Endothelial cell of umbilical vein (primary cell): ENCODE results near the gene SART1. TPM values are rescaled to one million over a fixed set of nuclear protein-coding genes. Genes with fewer than 3 reads are reported as not detected.

ENCODE experiments used
- BruUV-seq: library from RNA; stranded (reverse); fragments of 400-500 nt; replicated peaks from 2 replicates; lab custom pipeline; 2021; lab: Mats Ljungman, UMichigan
- CTCF ChIA-PET: fragments of 300-600, 350-600 bp; sonication (Branson Sonifier 250); formaldehyde crosslinking; loops from one replicate; lab custom pipeline; 2021; ENCODE audit warnings: antibody characterized with exemption, inconsistent platforms; lab: Charles Lee
- POLR2A ChIA-PET: fragments of 300-600, 350-600 bp; sonication (Branson Sonifier 250); formaldehyde crosslinking; loops from one replicate; lab custom pipeline; 2021; ENCODE audit warnings: antibody characterized with exemption, inconsistent platforms; lab: Charles Lee
- DNase-seq: peaks from one replicate; pipeline ENCODE4 v3.0.0-alpha.2; 2011; ENCODE audit warnings: low read depth, low spot score
- FAIRE-seq: peaks from 2 replicates; lab custom pipeline; 2011; peaks lifted over from hg19 to GRCh38; lab: Jason Lieb, UNC
- H2AFZ ChIP-seq: 2 replicates; pipeline ENCODE4 v1.6.0; 2012; ENCODE audit warnings: low read depth, low read length, control low read depth, inconsistent platforms
- H3K27ac ChIP-seq: 2 replicates; pipeline ENCODE4 v1.5.1; 2011; ENCODE audit warnings: low read depth, mild to moderate bottlenecking, control low read depth, low read length, moderate library complexity; ENCODE audit not compliant: insufficient read depth
- H3K27me3 ChIP-seq, 2 experiments: 2 replicates each; pipeline versions ENCODE4 v1.6.0 to v1.6.1; 2011; ENCODE audit warnings: low read length in 2 of 2, mixed read lengths in 1 of 2; ENCODE audit not compliant: control insufficient read depth in 2 of 2, insufficient read depth in 2 of 2
- H3K36me3 ChIP-seq, 2 experiments: 2 replicates in 1 of 2; 3 replicates in 1 of 2; pipeline ENCODE4 v1.5.1; 2011; ENCODE audit warnings: low read length in 2 of 2, mild to moderate bottlenecking in 1 of 2, moderate library complexity in 1 of 2; ENCODE audit not compliant: control insufficient read depth in 2 of 2, insufficient read depth in 2 of 2; ENCODE audit errors: extremely low read depth in 1 of 2
- H3K4me1 ChIP-seq: 3 replicates; pipeline ENCODE4 v1.5.1; 2011; ENCODE audit warnings: mild to moderate bottlenecking, low read length; ENCODE audit not compliant: control insufficient read depth, insufficient read depth; ENCODE audit errors: extremely low read depth
- H3K4me2 ChIP-seq: 2 replicates; pipeline ENCODE4 v1.6.1; 2011; ENCODE audit warnings: low read length, control low read depth, mixed read lengths; ENCODE audit not compliant: insufficient read depth
- H3K4me3 ChIP-seq, 3 experiments: fragments of 200-600 bp in 1 of 3; sonication (generic), shearing (Covaris generic) in 1 of 3; replicated peaks in 1 of 3; 2 replicates each; pipeline ENCODE4 v1.5.1; 2011 to 2016; ENCODE audit warnings: control low read depth in 3 of 3, low read length in 3 of 3, mild to moderate bottlenecking in 2 of 3, inconsistent platforms in 1 of 3, low read depth in 1 of 3, moderate library complexity in 1 of 3; ENCODE audit not compliant: insufficient read depth in 1 of 3
- H3K79me2 ChIP-seq: 2 replicates; pipeline ENCODE4 v1.6.0; 2012; ENCODE audit warnings: low read length, inconsistent platforms; ENCODE audit not compliant: control insufficient read depth, insufficient read depth
- H3K9ac ChIP-seq: replicated peaks from 2 replicates; pipeline ENCODE3; 2011; ENCODE audit warnings: low read length, control low read depth; ENCODE audit not compliant: insufficient read depth; ENCODE audit errors: extremely low read depth
- H3K9me1 ChIP-seq: replicated peaks from 3 replicates; pipeline ENCODE4 v1.6.0; 2011; ENCODE audit warnings: mild to moderate bottlenecking, low read length; ENCODE audit not compliant: control insufficient read depth, insufficient read depth; ENCODE audit errors: extremely low read depth
- H3K9me3 ChIP-seq: replicated peaks from 2 replicates; pipeline ENCODE4 v1.5.1; 2012; ENCODE audit warnings: low read length, inconsistent platforms; ENCODE audit not compliant: control insufficient read depth, insufficient read depth
- H4K20me1 ChIP-seq: replicated peaks from 2 replicates; pipeline ENCODE3; 2011; ENCODE audit warnings: mild to moderate bottlenecking, low read length; ENCODE audit not compliant: control insufficient read depth, insufficient read depth; ENCODE audit errors: extremely low read depth
- CTCF ChIP-seq, 2 donors: IDR thresholded peaks; 1 replicate in 1 of 2; 2 replicates in 1 of 2; pipeline ENCODE4 v1.5.1; 2011; ENCODE audit warnings: low read length in 2 of 2, mild to moderate bottlenecking in 2 of 2, moderate library complexity in 2 of 2, control low read depth in 1 of 2, inconsistent platforms in 1 of 2, low read depth in 1 of 2; ENCODE audit not compliant: insufficient read depth in 1 of 2; ENCODE audit errors: extremely low read depth in 1 of 2
- EZH2 ChIP-seq: IDR thresholded peaks from 2 replicates; pipeline ENCODE4 v1.6.1; 2012; ENCODE audit warnings: borderline replicate concordance, low read depth, mild to moderate bottlenecking, moderate library complexity, low read length, inconsistent platforms; ENCODE audit not compliant: severe bottlenecking
- FOS ChIP-seq: IDR thresholded peaks from 2 replicates; pipeline ENCODE4 v1.6.1; 2011; ENCODE audit warnings: mild to moderate bottlenecking, low read length, moderate library complexity, borderline replicate concordance; ENCODE audit not compliant: insufficient read depth
- GATA2 ChIP-seq: IDR thresholded peaks from 2 replicates; pipeline ENCODE4 v1.7.0; 2011; ENCODE audit warnings: low read depth, mild to moderate bottlenecking, moderate library complexity, mixed read lengths, low read length; ENCODE audit not compliant: insufficient read length, insufficient read depth
- JUN ChIP-seq: IDR thresholded peaks from 2 replicates; pipeline ENCODE4 v1.6.1; 2011; ENCODE audit warnings: borderline replicate concordance, low read depth; ENCODE audit not compliant: insufficient read length, insufficient read depth
- MAX ChIP-seq: IDR thresholded peaks from 2 replicates; pipeline ENCODE4 v1.6.1; 2011; ENCODE audit not compliant: insufficient read depth, insufficient read length
- MYC ChIP-seq: IDR thresholded peaks from one replicate; pipeline ENCODE4 v1.6.1; 2011; ENCODE audit warnings: mild to moderate bottlenecking, low read depth, low read length
- POLR2A ChIP-seq: IDR thresholded peaks from 2 replicates; pipeline ENCODE4 v1.6.1; 2012; ENCODE audit warnings: low read depth, mild to moderate bottlenecking, control low read depth, low read length
- POLR2AphosphoS5 ChIP-seq: IDR thresholded peaks from 2 replicates; pipeline ENCODE4 v1.6.1; 2012; ENCODE audit warnings: low read depth, mild to moderate bottlenecking, control low read depth, low read length, moderate library complexity; ENCODE audit not compliant: insufficient read depth
- dilution Hi-C: fragments of 300-500 bp; cut with MboI; formaldehyde crosslinking; loops from one replicate; pipeline ENCODE4 v1.15.0; 2019; ENCODE audit warnings: low sequenced_read_pairs; ENCODE audit not compliant: extremely low pct_ligation_motif_present
- intact Hi-C: fragments of 100-400 bp; cut with micrococcal nuclease; formaldehyde crosslinking; loops from one replicate; pipeline ENCODE4 v1.10.0; 2022
- polyA plus RNA-seq, 4 experiments: library from polyadenylated mRNA; depleted of rRNA in 3 of 4; stranded (reverse) in 3 of 4; unstranded in 1 of 4; fragments of >200 nt; gene quantifications; 2 replicates each; pipeline versions ENCODE4 v1.2.1 to v1.2.3, GENCODE V29; 2011 to 2012; ENCODE audit warnings: missing spikeins in 1 of 4
- total RNA-seq: library from RNA; stranded (reverse); gene quantifications from 2 replicates; pipeline ENCODE4 v1.2.3, GENCODE V29; 2021

The SART1 gene
- total and polyA plus RNA-seq, 2 donors (not counting 3 experiments of a cell fraction or from before 2014, with no cell fraction given): 21.8 to 62.7 TPM

- TF ChIP-seq CTCF (IDR thresholded peaks at IDR 0.05; ENCODE audit: extremely low read depth in 1 of 2, insufficient read depth in 1 of 2, low read depth in 1 of 2, low read length in 2 of 2): no peak
- no peak for TF ChIP-seq POLR2A
- no peak for TF ChIP-seq MYC
- TF ChIP-seq JUN: no peak
- no peak for TF ChIP-seq FOS
- no peak for TF ChIP-seq GATA2
- no peak for TF ChIP-seq MAX
- no peak for TF ChIP-seq EZH2
- no peak for TF ChIP-seq POLR2AphosphoS5
- H2AFZ ChIP-seq: no peak overlapping the region
- H3K27me3 ChIP-seq: no peaks in the 10 kb centered on the region
- H3K9me3 ChIP-seq: no peaks in the 10 kb centered on the region
- ChIA-PET CTCF (interaction anchor here (1.0 to 4.7 kb wide), 4 partner anchors 12 to 204 kb away, joined by 3 to 33 read pairs (median 10); partner anchors contain the start of gene FIBP), POLR2A (interaction anchor here (0.9 kb wide), 1 partner anchor 95 kb away, joined by 4 read pairs; the partner anchor contains the start of gene FIBP)
- H3K27ac ChIP-seq: no peak overlapping the region
- no TSS peak for BruUV-seq
- FAIRE-seq (no peak), DNase-seq (no peak)
- H3K4me1 ChIP-seq: no peaks in the 10 kb centered on the region
- dilution Hi-C loops: no loop called here
- H3K79me2 ChIP-seq: no peaks in the 10 kb centered on the region
- no peaks in the 10 kb centered on the region for H4K20me1 ChIP-seq
- H3K9me1 ChIP-seq: no peaks in the 10 kb centered on the region
- H3K4me2 ChIP-seq: no peak overlapping the region
- H3K36me3 ChIP-seq: peaks cover 0 to 11% of the 10 kb centered on the region in 2 experiments
- intact Hi-C loops: no loop called here
- H3K4me3 ChIP-seq: no peak overlapping the region
- H3K9ac ChIP-seq: no peak overlapping the region
Measured at GRCh38 chr11:65983589-65983987, 22.1 kb downstream of the SART1 start.
